DND-41 (cell line): ENCODE results near the gene RNF223.

Source experiments
- CTCF ChIP-seq: IDR thresholded peaks from 2 replicates; pipeline ENCODE4 v1.5.1; 2012; ENCODE audit warnings: borderline replicate concordance, low read length, moderate library complexity, mild to moderate bottlenecking; ENCODE audit not compliant: poor library complexity, severe bottlenecking; ENCODE audit errors: extremely low read depth
- EZH2 ChIP-seq: IDR thresholded peaks from 3 replicates; pipeline ENCODE4 v1.6.1; 2012; ENCODE audit warnings: borderline replicate concordance, low read depth, mild to moderate bottlenecking, moderate library complexity, low read length, inconsistent platforms; ENCODE audit not compliant: severe bottlenecking

GRCh38 chr1:1074631-1075147 is 583 bp upstream of the RNF223 start:
- TF ChIP-seq CTCF: no peak
- TF ChIP-seq EZH2: no peak
